ENCODE data around the gene LRFN2. TPM values are rescaled to one million over a fixed set of nuclear protein-coding genes. Genes with fewer than 3 reads are reported as not detected.

The LRFN2 gene
- total and polyA plus RNA-seq, 2 of the 8 experiments (the other 6 are each of a cell fraction or from before 2014, with no cell fraction given): 2.3 TPM

DNA sequence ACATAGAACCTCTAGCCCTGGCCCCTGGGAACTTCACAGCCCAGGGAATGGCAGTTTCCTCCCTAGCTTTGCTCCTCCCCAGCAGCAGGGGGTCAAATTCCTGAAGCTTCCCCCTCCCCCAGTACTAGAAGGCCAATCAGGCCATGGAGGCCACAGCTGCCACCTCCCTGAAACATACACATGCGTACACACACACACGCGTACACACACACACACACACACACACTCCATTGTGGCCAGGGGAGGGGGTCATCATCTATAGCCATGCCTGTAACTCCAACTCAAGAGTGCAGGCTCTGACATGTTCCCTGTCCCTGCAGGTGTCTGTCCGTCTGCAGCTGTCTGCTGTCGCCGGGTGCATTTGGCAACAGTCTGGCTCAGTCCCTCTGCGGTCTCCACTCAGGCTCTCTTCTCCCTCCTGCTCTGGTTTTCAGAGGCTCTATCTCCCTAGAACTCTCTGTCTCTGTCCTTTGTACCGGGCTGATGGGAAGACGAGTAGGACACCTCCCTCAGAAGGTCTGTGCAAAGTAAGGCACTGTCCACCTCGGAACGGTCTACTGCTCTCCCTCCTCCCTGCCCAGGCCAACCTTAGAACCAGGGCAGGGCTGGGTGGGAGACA lies 1.4 kb downstream of the LRFN2 start:
- Histone ChIP-seq H2AK5ac (ENCODE audit: low read depth, low read length) (peak overlapping the region; percentile 82), H3K36me3 (ENCODE audit: control insufficient read depth in 2 of 4, insufficient read depth in 4 of 4, low read length in 3 of 4) (no peaks in the 10 kb centered on the region), H4K8ac (ENCODE audit: extremely low read depth, insufficient read depth, low read length) (no peak overlapping the region), H3K14ac (ENCODE audit: insufficient read length) (peak overlapping the region; percentile 2), H3K4me2 (ENCODE audit: insufficient read depth in 1 of 2, low read depth in 2 of 2, low read length in 2 of 2) (peak overlapping the region; percentile 88 to 94), H2BK12ac (ENCODE audit: low read depth, low read length) (peak overlapping the region; percentile 97; the same call in 1 of the 2 replicates), H3K4me3 (ENCODE audit: extremely low read depth in 1 of 4, insufficient read depth in 2 of 4, low read depth in 3 of 4, low read length in 4 of 4) (peak overlapping the region; percentile 56 to 76 (median 72); a peak in 6 of 8 replicates), H3K18ac (ENCODE audit: extremely low read depth, low read length) (peak overlapping the region; percentile 82), H4K91ac (replicated peaks; ENCODE audit: insufficient read length, low read length) (peak overlapping the region; percentile 2), H3K27ac (ENCODE audit: low read depth, low read length) (no peak overlapping the region), H3K4ac (replicated peaks; ENCODE audit: insufficient read length, low read depth, low read length) (peak overlapping the region; percentile 22), H2BK120ac (replicated peaks; ENCODE audit: low read depth, low read length) (peak overlapping the region; percentile 19), H3K23me2 (ENCODE audit: low read depth, low read length) (peaks cover 13% of the 10 kb centered on the region), H3K79me1 (ENCODE audit: low read depth, low read length) (no peaks in the 10 kb centered on the region), H2BK15ac (ENCODE audit: low read length) (peak overlapping the region; percentile 96; the same call in 1 of the 2 replicates), H3K27me3 (replicated peaks in 1 of 4; ENCODE audit: control insufficient read depth in 3 of 4, extremely low read depth in 1 of 4, insufficient read depth in 3 of 4, low read length in 3 of 4) (peaks cover 3 to 23% (median 19%) of the 10 kb centered on the region in 4 experiments; a peak in 6 of 7 replicates), H4K5ac (ENCODE audit: insufficient read length, low read depth, low read length) (no peak overlapping the region), H3K4me1 (replicated peaks in 1 of 4; ENCODE audit: control insufficient read depth in 3 of 4, insufficient read depth in 4 of 4, low read length in 3 of 4) (peaks cover 13 to 24% (median 19%) of the 10 kb centered on the region in 4 experiments), H2BK20ac (ENCODE audit: low read length) (peak overlapping the region; percentile 97), H3K56ac (replicated peaks; ENCODE audit: insufficient read length, low read depth, low read length) (no peak overlapping the region), H3K79me2 (ENCODE audit: control insufficient read depth in 1 of 2, insufficient read depth in 2 of 2, low read length in 2 of 2) (no peaks in the 10 kb centered on the region), H2AFZ (ENCODE audit: low read length) (no peak overlapping the region), H3K9me3 (ENCODE audit: insufficient read depth in 2 of 2, low read depth in 1 of 2, low read length in 1 of 2) (no peaks in the 10 kb centered on the region), H3K23ac (ENCODE audit: insufficient read length) (no peak overlapping the region), H2BK5ac (ENCODE audit: low read depth, low read length) (peak overlapping the region; percentile 47; the same call in 1 of the 2 replicates), H3K9ac (replicated peaks in 1 of 4; ENCODE audit: extremely low read depth in 1 of 4, low read depth in 3 of 4, low read length in 3 of 4) (no peak overlapping the region), H4K20me1 (replicated peaks in 1 of 2; ENCODE audit: control insufficient read depth in 1 of 2, insufficient read depth in 2 of 2, low read length in 2 of 2) (no peaks in the 10 kb centered on the region)
- WGBS, 2 experiments (ENCODE audit: extremely low coverage in 1 of 2, insufficient coverage in 1 of 2, insufficient read length in 1 of 2, insufficient replicate concordance in 2 of 2, low coverage in 1 of 2, low lambda C conversion rate in 2 of 2, missing lambda C conversion rate in 1 of 2): 37% methylated on average over 11 of the region's 11 CpGs; no CpG with 5 or more reads in 1 of the 2 experiments
- DNase-seq (ENCODE audit: low read depth in 1 of 2, low spot score in 2 of 2) (peak in 1 of 2 experiments; percentile 83), FAIRE-seq (peak; percentile 60)
- TF ChIP-seq GABPA (IDR thresholded peaks at IDR 0.05; ENCODE audit: borderline replicate concordance, insufficient read depth, low read length) (no peak), BCL11A (IDR thresholded peaks at IDR 0.05; ENCODE audit: low read depth in 2 of 2, low read length in 2 of 2) (no peak), SIN3A (conservative IDR thresholded peaks at IDR 0.05 in 1 of 2, IDR thresholded peaks at IDR 0.05 in 1 of 2; ENCODE audit: low read depth in 1 of 2, low read length in 2 of 2) (0 out of 4 replicates have a peak, but pooled peaks of 1 of the 2 experiments have one; percentile 61), TEAD4 (IDR thresholded peaks at IDR 0.05; ENCODE audit: low read depth, low read length) (peak; percentile 93), ASH2L (IDR thresholded peaks at IDR 0.05; ENCODE audit: low read length) (no peak), SP1 (IDR thresholded peaks at IDR 0.05; ENCODE audit: low read depth, low read length) (0 out of 2 replicates have a peak, but pooled peaks have one; percentile 64)
- TF ChIP-seq, protein P1, sequence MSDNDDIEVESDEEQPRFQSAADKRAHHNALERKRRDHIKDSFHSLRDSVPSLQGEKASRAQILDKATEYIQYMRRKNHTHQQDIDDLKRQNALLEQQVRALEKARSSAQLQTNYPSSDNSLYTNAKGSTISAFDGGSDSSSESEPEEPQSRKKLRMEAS (IDR thresholded peaks at IDR 0.05): peak; percentile 44; the same call in 1 of the 2 replicates
- POLR2A ChIA-PET (ENCODE audit: partially characterized antibody): interaction anchor here (0.7 to 1.3 kb wide), 4 partner anchors 10 to 64 kb away, joined by 3 to 5 read pairs (median 4); no protein-coding TSS in a partner anchor
- CTCF ChIA-PET (ENCODE audit: partially characterized antibody): interaction anchor here (0.6 to 11.1 kb wide), 21 partner anchors 11 to 262 kb away, joined by 3 to 136 read pairs (median 5); no protein-coding TSS in a partner anchor

Measured in H1 (cell line).